SK-N-MC (cell line): ENCODE measurements around the gene ECHS1.

Experiments used
- EZH2 ChIP-seq: fragments of 200-600 bp; sonication (generic); IDR thresholded peaks from one replicate; pipeline ENCODE4 v1.6.1; 2017; ENCODE audit warnings: antibody characterized with exemption
- FOXP2 ChIP-seq: optimal IDR thresholded peaks from 2 replicates; pipeline ENCODE3; 2011; ENCODE audit warnings: mild to moderate bottlenecking, moderate library complexity; ENCODE audit not compliant: insufficient read depth; ENCODE audit errors: extremely low read length, control extremely low read depth
- POLR2AphosphoS5 ChIP-seq: IDR thresholded peaks from 2 replicates; pipeline ENCODE4 v1.6.1; 2012; ENCODE audit warnings: mild to moderate bottlenecking, low read depth, low read length, borderline replicate concordance

- TF ChIP-seq EZH2 (no peak), POLR2AphosphoS5 (no peak), FOXP2 (no peak)
Measured at GRCh38 chr10:133401500-133401899, 28.3 kb upstream of the ECHS1 start.
